Fibroblast of villous mesenchyme (primary cell): Measurements from ENCODE around the gene PMPCA. TPM values are rescaled to one million over a fixed set of nuclear protein-coding genes. Genes with fewer than 3 reads are reported as not detected.

ENCODE experiments used
- DNase-seq: peaks from one replicate; pipeline ENCODE4 v3.0.0-alpha.2; 2010; ENCODE audit warnings: low read depth
- H3K4me3 ChIP-seq: 2 replicates; pipeline ENCODE4 v1.5.1; 2011; ENCODE audit warnings: low read depth, mild to moderate bottlenecking, low read length
- total RNA-seq: library from RNA; depleted of rRNA; stranded (reverse); fragments of >200 nt; gene quantifications from 2 replicates; pipeline ENCODE4 v1.2.3, GENCODE V29; 2012
- TF ChIP-seq, protein P1 (sequence below): IDR thresholded peaks from 2 replicates; pipeline ENCODE4 v1.5.1; 2012; ENCODE audit warnings: low read depth, mild to moderate bottlenecking, low read length; ENCODE audit not compliant: insufficient read depth

The PMPCA gene
- total RNA-seq, 1 donor: 48.8 TPM

DNA sequence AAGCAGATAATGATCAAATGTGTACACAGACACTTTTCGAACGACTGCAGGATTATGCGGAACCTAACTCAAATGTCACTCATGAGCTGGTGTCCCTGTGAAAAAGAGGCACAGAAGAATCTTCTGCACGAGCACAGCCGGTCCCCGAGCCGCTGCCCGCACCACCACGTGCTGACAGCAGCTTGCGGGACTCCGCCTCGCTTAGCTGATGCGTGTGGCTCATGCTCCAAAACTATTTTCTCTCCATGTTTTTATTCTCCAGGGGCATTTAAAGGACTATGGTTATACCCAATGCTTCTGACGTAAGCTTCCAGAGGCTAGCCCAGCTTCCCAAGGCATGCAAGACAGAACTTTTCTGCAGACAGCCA, 62.9 kb downstream of the PMPCA start:
- TF ChIP-seq, protein P1, sequence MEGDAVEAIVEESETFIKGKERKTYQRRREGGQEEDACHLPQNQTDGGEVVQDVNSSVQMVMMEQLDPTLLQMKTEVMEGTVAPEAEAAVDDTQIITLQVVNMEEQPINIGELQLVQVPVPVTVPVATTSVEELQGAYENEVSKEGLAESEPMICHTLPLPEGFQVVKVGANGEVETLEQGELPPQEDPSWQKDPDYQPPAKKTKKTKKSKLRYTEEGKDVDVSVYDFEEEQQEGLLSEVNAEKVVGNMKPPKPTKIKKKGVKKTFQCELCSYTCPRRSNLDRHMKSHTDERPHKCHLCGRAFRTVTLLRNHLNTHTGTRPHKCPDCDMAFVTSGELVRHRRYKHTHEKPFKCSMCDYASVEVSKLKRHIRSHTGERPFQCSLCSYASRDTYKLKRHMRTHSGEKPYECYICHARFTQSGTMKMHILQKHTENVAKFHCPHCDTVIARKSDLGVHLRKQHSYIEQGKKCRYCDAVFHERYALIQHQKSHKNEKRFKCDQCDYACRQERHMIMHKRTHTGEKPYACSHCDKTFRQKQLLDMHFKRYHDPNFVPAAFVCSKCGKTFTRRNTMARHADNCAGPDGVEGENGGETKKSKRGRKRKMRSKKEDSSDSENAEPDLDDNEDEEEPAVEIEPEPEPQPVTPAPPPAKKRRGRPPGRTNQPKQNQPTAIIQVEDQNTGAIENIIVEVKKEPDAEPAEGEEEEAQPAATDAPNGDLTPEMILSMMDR: no peak
- no peak overlapping the region for H3K4me3 ChIP-seq
- no peak for DNase-seq

Other genes starting within 250 kb of the PMPCA start
- not detected in 2 replicates for gene LHX3, start 205.5 kb upstream of the PMPCA start, total RNA-seq
- gene QSOX2, start 164.8 kb upstream of the PMPCA start, total RNA-seq: 11.3 and 15.1 TPM in 2 replicates
- under 0.01 TPM in 2 replicates for gene CCDC187, start 106.6 kb upstream of the PMPCA start, total RNA-seq
- gene GPSM1, start 83.1 kb upstream of the PMPCA start, total RNA-seq: 54.8 and 72.5 TPM in 2 replicates
- gene DNLZ, start 46.9 kb upstream of the PMPCA start, total RNA-seq: 8.2 and 17.4 TPM in 2 replicates
- 14.7 and 20.0 TPM in 2 replicates for gene CARD9, start 37.0 kb upstream of the PMPCA start, total RNA-seq
- gene SNAPC4, start 10.5 kb upstream of the PMPCA start, total RNA-seq: 9.0 and 11.7 TPM in 2 replicates
- 34.5 and 40.3 TPM in 2 replicates for gene ENTR1, start within 50 bp of the PMPCA start, total RNA-seq
- gene INPP5E, start 29.2 kb downstream of the PMPCA start, total RNA-seq: 8.2 and 9.3 TPM in 2 replicates
- 40.3 and 43.2 TPM in 2 replicates for gene SEC16A, start 72.4 kb downstream of the PMPCA start, total RNA-seq
- 22.5 and 36.7 TPM in 2 replicates for gene NOTCH1, start 135.4 kb downstream of the PMPCA start, total RNA-seq